22Rv1 (cell line): ENCODE results near the gene THSD4.
"Not testable (repeated sequence)": the region's sequence is repeated elsewhere in the genome, so short reads cannot be mapped to it uniquely, and the experiment has no call there.

ENCODE experiments used
- H3K27ac ChIP-seq: fragments of 450-650 bp; 2 replicates; pipeline ENCODE4 v1.5.1; 2017
- ZFX ChIP-seq: fragments of 450-650 bp; IDR thresholded peaks from 2 replicates; pipeline ENCODE4 v1.6.1; 2017; ENCODE audit warnings: antibody characterized with exemption, borderline replicate concordance
- TF ChIP-seq, protein P1 (sequence below): fragments of 450-650 bp; IDR thresholded peaks from 2 replicates; pipeline ENCODE4 v1.5.1; 2017; ENCODE audit warnings: mild to moderate bottlenecking

The THSD4 gene

DNA sequence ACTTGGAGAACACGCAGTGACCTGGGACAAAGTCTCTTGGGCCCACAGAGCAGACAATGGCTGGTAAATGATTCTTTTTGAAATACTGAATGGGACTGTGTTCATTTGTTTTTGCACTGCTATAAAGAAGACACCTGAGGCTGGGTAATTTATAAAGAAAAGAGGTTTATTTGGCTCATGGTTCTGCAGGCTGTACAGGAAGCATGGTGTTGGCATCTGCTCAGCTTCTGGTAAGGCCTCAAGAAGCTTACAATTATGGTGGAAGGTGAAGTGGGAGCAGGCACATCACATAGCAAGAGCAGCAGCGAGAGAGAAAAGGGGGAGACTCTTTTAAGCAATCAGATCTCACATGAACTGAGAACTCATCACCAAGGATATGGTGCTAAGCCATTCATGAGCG lies 321.6 kb downstream of the THSD4 start:
- no peak for TF ChIP-seq ZFX
- TF ChIP-seq, protein P1, sequence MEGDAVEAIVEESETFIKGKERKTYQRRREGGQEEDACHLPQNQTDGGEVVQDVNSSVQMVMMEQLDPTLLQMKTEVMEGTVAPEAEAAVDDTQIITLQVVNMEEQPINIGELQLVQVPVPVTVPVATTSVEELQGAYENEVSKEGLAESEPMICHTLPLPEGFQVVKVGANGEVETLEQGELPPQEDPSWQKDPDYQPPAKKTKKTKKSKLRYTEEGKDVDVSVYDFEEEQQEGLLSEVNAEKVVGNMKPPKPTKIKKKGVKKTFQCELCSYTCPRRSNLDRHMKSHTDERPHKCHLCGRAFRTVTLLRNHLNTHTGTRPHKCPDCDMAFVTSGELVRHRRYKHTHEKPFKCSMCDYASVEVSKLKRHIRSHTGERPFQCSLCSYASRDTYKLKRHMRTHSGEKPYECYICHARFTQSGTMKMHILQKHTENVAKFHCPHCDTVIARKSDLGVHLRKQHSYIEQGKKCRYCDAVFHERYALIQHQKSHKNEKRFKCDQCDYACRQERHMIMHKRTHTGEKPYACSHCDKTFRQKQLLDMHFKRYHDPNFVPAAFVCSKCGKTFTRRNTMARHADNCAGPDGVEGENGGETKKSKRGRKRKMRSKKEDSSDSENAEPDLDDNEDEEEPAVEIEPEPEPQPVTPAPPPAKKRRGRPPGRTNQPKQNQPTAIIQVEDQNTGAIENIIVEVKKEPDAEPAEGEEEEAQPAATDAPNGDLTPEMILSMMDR, result no peak
- no peak overlapping the region for H3K27ac ChIP-seq

GRCh38 chr15:71437404-71437803 lies 322.1 kb downstream of the THSD4 start:
- TF ChIP-seq, protein P1, result no peak
- TF ChIP-seq ZFX, result no peak
- no peak overlapping the region for H3K27ac ChIP-seq

GRCh38 chr15:71437919-71438318 lies 322.6 kb downstream of the THSD4 start:
- no peak overlapping the region for H3K27ac ChIP-seq

DNA sequence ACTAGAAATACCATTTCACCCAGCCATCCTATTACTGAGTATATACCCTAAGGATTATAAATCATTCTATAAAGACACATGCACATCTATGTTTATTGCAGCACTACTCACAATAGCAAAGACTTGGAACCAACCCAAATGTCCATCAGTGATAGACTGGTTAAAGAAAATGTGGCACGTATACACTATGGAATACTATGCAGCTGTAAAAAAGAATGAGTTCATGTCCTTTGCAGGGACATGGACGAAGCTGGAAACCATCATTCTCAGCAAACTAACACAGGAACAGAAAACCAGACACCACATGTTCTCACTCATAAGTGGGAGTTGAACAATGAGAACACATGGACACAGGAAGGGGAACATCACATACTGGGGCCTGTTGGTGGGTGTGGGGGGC lies 324.2 kb downstream of the THSD4 start:
- not testable (repeated sequence) for H3K27ac ChIP-seq

More at GRCh38 chr15:71437919-71438318, 322.6 kb downstream of the THSD4 start:
- TF ChIP-seq ZFX, result no peak
- TF ChIP-seq, protein P1, result no peak

- H3K27ac ChIP-seq, result no peak overlapping the region
- no peak for TF ChIP-seq ZFX
- TF ChIP-seq, protein P1, result peak; percentile 74
Measured at GRCh38 chr15:71440489-71441110, 325.3 kb downstream of the THSD4 start.

GRCh38 chr15:71443538-71443937 lies 328.3 kb downstream of the THSD4 start:
- H3K27ac ChIP-seq, result no peak overlapping the region
- no peak for TF ChIP-seq ZFX
- TF ChIP-seq, protein P1, result peak; percentile 92

DNA sequence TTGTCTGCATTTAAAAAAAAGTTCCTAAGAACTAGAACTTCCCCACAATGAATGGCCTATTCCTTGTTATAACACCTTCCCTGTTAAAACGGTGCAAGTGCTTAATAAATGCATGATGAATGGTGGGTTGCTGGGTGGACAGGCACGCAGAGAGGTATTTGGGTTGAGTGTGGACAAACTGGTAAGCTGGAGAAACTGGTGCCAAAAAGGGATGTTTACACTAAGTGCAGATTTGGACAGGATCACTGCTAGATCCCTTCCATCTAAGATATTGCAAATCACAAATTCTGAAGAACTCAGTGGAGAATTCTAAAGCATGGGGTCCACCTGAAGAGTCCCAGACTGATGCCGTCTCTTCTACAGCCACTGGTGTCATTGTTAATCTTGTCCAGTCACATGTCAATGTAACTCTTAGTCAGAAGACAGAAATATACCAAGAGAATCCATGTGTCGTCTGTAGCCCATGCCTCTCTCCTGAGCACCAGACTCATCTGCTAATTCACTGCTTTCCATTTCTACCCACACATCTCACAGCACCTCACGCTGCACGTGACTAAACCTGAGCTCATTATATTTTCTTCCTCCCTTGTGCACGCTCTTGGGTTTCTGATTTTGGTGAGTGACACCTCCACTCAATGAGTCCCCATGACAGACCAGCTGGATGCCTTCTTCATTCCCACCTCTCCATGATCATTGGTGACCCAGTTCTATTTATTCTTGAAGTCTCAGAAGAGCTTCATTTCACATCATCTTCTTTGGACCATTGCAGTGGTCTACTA lies 328.9 kb downstream of the THSD4 start:
- TF ChIP-seq, protein P1, result no peak
- TF ChIP-seq ZFX, result no peak
- no peak overlapping the region for H3K27ac ChIP-seq
